Raji (cell line): Measurements from ENCODE around the gene B3GALT6.
A peak's percentile ranks its signal among the peaks of the same experiment; 100 is the strongest.

ENCODE experiments used
- POLR2A ChIP-seq: IDR thresholded peaks from 2 replicates; pipeline ENCODE4 v1.6.1; 2011; ENCODE audit warnings: low read depth, low read length, control low read depth; ENCODE audit not compliant: insufficient read depth

B3GALT6 gene

DNA sequence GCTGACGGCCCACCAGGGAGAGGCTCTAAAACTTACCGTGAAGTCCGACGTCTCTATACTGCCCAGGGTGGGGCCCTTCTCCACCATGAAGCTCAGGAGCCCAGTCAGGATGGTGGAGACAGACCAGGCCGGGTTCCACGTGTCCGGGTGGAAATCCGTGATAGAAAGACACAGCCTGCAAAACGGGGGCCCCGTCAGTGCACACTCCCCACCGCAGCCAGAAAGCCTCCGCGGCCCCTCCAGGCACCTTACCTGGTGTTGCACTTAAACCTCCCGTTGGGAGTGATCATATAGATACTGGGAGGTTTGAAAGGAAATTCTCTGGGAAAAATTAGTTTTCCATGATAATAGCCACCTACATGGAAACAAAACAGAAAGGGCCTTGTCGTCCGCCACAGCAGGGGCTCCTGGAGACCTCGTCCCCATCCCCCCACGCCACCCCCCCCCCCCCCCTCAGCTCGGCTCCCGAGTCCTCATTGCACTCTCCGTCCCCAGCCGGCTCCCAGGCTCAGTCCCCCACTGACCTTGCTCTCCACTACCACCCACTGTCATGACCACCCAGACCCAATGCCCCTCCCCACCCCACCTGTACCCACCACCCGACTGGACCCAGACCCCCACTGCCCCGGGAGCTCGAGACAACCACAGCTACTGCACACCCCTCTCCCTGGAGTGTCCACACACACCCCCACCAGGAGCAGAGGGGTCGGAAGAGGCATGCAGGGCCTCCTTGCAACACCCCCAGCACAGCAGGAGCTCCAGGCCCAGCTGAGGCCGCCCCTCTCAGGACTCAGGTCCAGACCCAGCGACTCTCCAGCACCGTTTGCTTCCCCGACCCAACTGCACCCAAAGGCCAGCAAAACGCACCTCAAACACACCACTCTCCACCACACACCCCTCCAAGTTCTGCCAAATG, 25.2 kb downstream of the B3GALT6 start:
- TF ChIP-seq POLR2A = no peak

DNA sequence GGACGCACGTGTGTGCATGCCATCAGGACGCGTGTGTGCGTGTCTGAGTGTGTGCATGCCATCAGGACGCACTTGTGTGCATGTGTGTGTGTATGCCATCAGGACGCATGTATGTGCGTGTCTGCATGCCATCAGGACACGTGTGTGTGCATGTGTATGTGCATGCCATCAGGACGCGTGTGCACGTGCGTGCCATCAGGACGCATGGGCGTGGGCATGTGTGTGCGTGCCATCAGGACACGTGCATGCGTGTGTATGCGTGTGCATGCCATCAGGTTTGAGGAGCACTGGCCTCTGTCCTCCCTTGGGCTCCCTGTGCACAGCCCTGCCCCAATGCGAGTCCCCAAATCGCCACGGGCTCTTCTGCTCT, 27.1 kb downstream of the B3GALT6 start:
- no peak for TF ChIP-seq POLR2A

DNA sequence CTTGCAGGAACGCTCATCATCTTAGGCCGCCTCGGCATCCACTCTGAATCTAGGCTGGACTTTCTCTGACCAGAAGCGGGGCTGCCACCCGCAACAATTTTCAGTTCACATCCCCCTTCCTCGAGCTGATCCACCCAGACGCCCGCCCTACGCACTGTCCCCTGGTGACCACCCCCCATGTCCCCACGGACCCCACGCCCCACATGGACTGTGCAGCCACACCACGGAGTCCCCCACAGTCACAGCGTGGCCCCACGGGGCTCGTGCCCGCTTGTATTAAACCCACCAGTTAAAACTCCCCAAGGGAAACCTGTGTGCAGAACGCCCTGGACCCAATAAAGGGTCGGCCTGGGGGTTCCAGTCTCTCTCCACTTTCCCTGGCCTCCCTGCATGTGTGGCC, 27.5 kb downstream of the B3GALT6 start:
- TF ChIP-seq POLR2A = no peak

DNA sequence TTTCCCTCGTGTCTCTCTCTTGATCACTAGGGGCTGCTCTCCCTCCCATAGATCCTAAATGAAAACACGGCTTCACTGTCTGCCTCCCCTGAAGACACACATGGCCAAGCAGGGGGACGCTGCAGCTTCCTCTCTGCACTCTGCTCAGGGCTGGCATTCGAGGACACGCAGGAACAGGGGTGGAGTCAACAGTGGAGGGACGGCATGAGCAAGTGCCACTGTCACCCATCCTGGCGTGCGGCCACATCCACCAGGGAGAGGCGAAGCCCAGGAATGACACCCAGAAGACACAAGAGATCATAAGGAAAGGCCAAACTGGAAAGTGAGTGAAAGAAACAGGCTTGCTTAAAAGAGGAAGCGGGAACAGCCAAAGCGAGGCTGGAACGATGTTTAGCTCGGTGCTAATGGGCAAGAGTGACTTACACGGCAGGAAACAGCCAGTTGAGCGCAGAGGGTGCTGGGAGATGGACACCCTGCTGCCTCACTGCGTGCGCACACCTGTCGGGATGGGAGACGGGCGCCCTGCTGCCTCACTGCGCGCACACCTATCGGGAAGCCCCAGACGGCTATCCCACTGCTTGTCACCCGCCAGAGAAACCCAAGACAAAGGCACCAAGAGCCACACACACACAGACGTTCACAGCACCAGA, 28.0 kb downstream of the B3GALT6 start:
- TF ChIP-seq POLR2A = no peak

DNA sequence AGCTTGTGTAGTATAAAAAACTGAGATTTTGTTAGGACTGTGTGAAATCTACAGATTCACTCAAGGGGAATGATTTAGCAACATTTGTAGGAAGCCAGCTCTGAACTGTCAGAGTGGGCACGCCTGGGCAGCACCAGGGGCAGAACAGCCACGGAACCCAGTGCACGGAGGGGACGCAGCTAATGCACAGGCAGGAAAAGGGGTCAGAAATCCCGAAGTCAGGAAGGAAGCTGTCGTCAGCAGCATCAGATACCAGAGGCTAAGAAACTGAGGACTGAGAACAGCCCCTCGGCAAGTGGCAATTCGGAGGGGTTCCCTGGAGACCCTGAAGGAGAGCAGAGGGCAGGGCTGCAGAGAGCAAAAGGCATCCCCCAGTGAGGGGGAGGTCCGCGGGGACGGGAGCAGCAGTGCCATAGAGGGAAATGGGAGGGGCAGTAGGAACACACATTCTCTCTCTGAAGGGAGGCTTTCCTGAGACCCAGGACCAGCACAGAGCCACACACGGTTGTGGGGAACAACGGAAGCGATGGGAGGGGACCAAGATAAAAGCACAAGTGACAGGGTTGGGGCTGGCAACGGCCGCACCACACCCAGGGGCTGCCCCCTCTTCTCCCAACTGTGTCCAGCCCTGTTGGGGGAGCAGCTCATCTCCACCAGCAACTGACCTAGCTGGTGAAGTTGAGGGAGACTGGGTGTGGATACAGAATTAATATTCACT, 29.0 kb downstream of the B3GALT6 start:
- no peak for TF ChIP-seq POLR2A

DNA sequence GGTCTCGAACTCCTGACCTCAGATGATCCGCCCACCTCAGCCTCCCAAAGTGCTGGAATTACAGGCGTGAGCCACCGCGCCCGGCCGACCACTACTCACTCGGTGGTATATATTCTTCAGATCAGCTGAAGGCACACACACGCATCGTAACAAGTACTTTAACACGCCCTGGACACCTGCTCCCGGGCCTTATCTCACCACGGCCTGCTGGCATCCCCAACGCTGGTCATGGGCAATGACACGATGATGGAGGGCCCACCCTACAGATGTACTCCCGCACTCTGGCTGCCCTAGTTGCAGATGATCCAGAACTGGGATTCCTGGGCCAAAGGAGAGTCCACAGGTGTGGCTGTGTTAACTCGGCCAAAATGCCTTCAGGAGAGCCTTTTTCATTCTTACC, 30.0 kb downstream of the B3GALT6 start:
- TF ChIP-seq POLR2A = no peak

DNA sequence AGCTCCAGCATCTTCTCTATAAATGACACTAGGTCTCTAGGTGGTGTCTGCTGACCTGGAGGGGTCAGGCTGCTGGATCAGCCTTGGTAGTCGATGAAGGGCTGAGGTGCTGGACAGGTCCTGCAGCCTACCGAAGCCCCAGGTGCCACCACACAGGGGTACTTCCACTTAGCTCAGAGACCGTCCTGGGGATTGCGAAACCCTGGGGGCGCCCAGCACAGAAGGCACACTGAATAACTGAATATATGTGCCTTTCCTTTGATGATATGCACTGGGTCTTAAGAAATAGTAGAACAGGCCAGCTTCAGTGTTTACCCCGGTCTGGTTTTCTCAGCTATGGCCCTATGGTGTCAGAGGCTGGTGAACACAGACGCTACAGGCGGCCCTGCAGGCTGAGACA, 30.7 kb downstream of the B3GALT6 start:
- TF ChIP-seq POLR2A = no peak

DNA sequence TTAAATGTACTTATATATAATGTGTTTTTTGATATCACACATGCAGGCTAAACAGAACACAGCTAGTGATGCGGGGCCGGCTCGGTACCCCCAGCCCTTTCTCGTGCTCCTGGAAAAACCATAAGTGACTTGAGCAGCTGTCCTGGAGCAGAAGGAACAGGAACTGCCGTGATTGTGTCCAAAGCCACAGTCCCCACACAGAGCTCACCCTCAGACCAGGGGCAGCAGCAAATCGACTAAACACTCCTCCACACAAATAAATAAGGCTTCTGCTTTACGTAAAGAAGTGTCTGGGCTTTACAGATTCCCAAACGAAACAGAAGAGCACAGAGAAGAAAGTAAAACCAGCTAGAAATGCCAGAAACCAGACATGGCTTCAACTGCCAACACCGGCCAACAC, 32.0 kb downstream of the B3GALT6 start:
- TF ChIP-seq POLR2A = no peak

DNA sequence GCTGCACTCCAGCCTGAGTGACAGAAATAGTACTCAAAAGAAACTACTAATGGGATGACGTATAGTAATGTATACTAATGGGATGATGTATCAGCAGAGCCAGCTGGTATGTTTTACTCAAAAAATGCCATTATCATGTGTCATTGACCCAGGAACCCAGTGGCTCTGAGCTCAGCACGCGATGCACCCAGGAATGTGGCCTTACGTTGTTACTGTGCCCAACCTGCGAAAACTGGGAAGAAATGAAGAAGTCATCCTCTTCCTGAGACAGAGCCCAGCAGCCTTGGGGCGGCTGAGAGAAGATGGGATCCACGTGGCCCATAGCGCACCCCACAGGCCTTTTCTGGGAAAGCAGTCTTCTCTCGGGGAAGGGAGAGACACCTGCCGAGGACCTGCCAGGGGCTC, 32.8 kb downstream of the B3GALT6 start:
- no peak for TF ChIP-seq POLR2A

- TF ChIP-seq POLR2A = no peak
These were observed 35.6 kb downstream of the B3GALT6 start for GRCh38 chr1:1267488-1268283.

GRCh38 chr1:1268284-1268682, 36.2 kb downstream of the B3GALT6 start:
- no peak for TF ChIP-seq POLR2A

GRCh38 chr1:1270813-1271212, 38.8 kb downstream of the B3GALT6 start:
- TF ChIP-seq POLR2A = no peak

GRCh38 chr1:1272341-1273208, 40.5 kb downstream of the B3GALT6 start:
- peak; percentile 36; the same call in 1 of the 2 replicates for TF ChIP-seq POLR2A

GRCh38 chr1:1273209-1273511, 41.1 kb downstream of the B3GALT6 start:
- no peak for TF ChIP-seq POLR2A
